Fibroblast of lung (primary cell): Measurements from ENCODE around the gene CCDC89. TPM values are rescaled to one million over a fixed set of nuclear protein-coding genes. Genes with fewer than 3 reads are reported as not detected.
"Not testable (repeated sequence)": the region's sequence is repeated elsewhere in the genome, so short reads cannot be mapped to it uniquely, and the experiment has no call there.

Experiments
- DNase-seq, 2 donors: peaks; one replicate each; pipeline versions ENCODE4 v3.0.0 to v3.0.0-alpha.2; 2010; ENCODE audit warnings: low read depth in 2 of 2
- H2AFZ ChIP-seq: 2 replicates; pipeline ENCODE4 v1.5.1; 2012; ENCODE audit warnings: low read length, control low read depth, inconsistent platforms
- H3K27ac ChIP-seq: 2 replicates; pipeline ENCODE4 v1.5.1; 2011; ENCODE audit warnings: low read length, control low read depth; ENCODE audit not compliant: insufficient read depth
- H3K27me3 ChIP-seq: 2 replicates; pipeline ENCODE4 v1.5.1; 2011; ENCODE audit warnings: mild to moderate bottlenecking, low read length; ENCODE audit not compliant: control insufficient read depth, insufficient read depth
- H3K36me3 ChIP-seq: 2 replicates; pipeline ENCODE4 v1.5.1; 2011; ENCODE audit warnings: low read length; ENCODE audit not compliant: control insufficient read depth, insufficient read depth
- H3K4me1 ChIP-seq: 2 replicates; pipeline ENCODE4 v1.5.1; 2011; ENCODE audit warnings: low read length; ENCODE audit not compliant: control insufficient read depth, insufficient read depth; ENCODE audit errors: extremely low read depth
- H3K4me2 ChIP-seq: 2 replicates; pipeline ENCODE4 v1.5.1; 2011; ENCODE audit warnings: low read length, control low read depth; ENCODE audit not compliant: insufficient read depth; ENCODE audit errors: extremely low read depth
- H3K4me3 ChIP-seq, 4 experiments: fragments of 200-600 bp in 1 of 4; sonication (generic) in 1 of 4; replicated peaks in 1 of 4; 2 replicates each; pipeline ENCODE4 v1.5.1; 2011 to 2016; ENCODE audit warnings: low read length in 4 of 4, low read depth in 3 of 4, mild to moderate bottlenecking in 3 of 4, control low read depth in 2 of 4, inconsistent platforms in 1 of 4, mixed read lengths in 1 of 4; ENCODE audit not compliant: insufficient read depth in 1 of 4; ENCODE audit errors: control extremely low read depth in 1 of 4
- H3K79me2 ChIP-seq: 2 replicates; pipeline ENCODE4 v1.5.1; 2012; ENCODE audit warnings: mild to moderate bottlenecking, low read length, inconsistent platforms; ENCODE audit not compliant: control insufficient read depth, insufficient read depth
- H3K9ac ChIP-seq: 2 replicates; pipeline ENCODE4 v1.5.1; 2011; ENCODE audit warnings: mild to moderate bottlenecking, low read length, control low read depth; ENCODE audit not compliant: insufficient read depth
- H3K9me3 ChIP-seq: 2 replicates; pipeline ENCODE4 v1.5.1; 2012; ENCODE audit warnings: low read depth, low read length; ENCODE audit not compliant: control insufficient read depth, insufficient read depth
- H4K20me1 ChIP-seq: 2 replicates; pipeline ENCODE4 v1.5.1; 2011; ENCODE audit warnings: low read length; ENCODE audit not compliant: control insufficient read depth, insufficient read depth; ENCODE audit errors: extremely low read depth
- EZH2 ChIP-seq: IDR thresholded peaks from 2 replicates; pipeline ENCODE4 v1.5.1; 2012; ENCODE audit warnings: low read length, control low read depth, mild to moderate bottlenecking; ENCODE audit errors: missing control alignments
- polyA plus RNA-seq, 2 donors: library from polyadenylated mRNA; depleted of rRNA in 1 of 2; stranded (reverse) in 1 of 2; unstranded in 1 of 2; fragments of >200 nt; gene quantifications; 2 replicates each; pipeline ENCODE4 v1.2.1, GENCODE V29; 2011 to 2012; ENCODE audit warnings: missing spikeins in 1 of 2
- total RNA-seq: library from RNA; depleted of rRNA; stranded (reverse); fragments of >200 nt; gene quantifications from 2 replicates; pipeline ENCODE4 v1.2.1, GENCODE V29; 2014
- TF ChIP-seq, protein P1 (sequence below), 2 donors: IDR thresholded peaks in 1 of 2; conservative IDR thresholded peaks in 1 of 2; 1 replicate in 1 of 2; 2 replicates in 1 of 2; pipeline ENCODE4 v1.5.1; 2011 to 2012; ENCODE audit warnings: low read length in 2 of 2, control low read depth in 1 of 2, inconsistent platforms in 1 of 2, low read depth in 1 of 2, mild to moderate bottlenecking in 1 of 2

CCDC89 gene
- total and polyA plus RNA-seq, 2 donors (not counting 1 experiment from before 2014, with no cell fraction given) = 2.3 to 4.1 TPM

GRCh38 chr11:85673393-85673792 is 12.6 kb downstream of the CCDC89 start:
- Histone ChIP-seq H3K9me3 (no peaks in the 10 kb centered on the region), H3K4me1 (no peaks in the 10 kb centered on the region), H3K4me3 (no peak overlapping the region), H3K27ac (no peak overlapping the region), H3K36me3 (no peaks in the 10 kb centered on the region), H3K4me2 (no peak overlapping the region), H2AFZ (no peak overlapping the region), H4K20me1 (no peaks in the 10 kb centered on the region), H3K27me3 (no peaks in the 10 kb centered on the region), H3K79me2 (no peaks in the 10 kb centered on the region), H3K9ac (no peak overlapping the region)
- TF ChIP-seq, protein P1, sequence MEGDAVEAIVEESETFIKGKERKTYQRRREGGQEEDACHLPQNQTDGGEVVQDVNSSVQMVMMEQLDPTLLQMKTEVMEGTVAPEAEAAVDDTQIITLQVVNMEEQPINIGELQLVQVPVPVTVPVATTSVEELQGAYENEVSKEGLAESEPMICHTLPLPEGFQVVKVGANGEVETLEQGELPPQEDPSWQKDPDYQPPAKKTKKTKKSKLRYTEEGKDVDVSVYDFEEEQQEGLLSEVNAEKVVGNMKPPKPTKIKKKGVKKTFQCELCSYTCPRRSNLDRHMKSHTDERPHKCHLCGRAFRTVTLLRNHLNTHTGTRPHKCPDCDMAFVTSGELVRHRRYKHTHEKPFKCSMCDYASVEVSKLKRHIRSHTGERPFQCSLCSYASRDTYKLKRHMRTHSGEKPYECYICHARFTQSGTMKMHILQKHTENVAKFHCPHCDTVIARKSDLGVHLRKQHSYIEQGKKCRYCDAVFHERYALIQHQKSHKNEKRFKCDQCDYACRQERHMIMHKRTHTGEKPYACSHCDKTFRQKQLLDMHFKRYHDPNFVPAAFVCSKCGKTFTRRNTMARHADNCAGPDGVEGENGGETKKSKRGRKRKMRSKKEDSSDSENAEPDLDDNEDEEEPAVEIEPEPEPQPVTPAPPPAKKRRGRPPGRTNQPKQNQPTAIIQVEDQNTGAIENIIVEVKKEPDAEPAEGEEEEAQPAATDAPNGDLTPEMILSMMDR (conservative IDR thresholded peaks at IDR 0.05 in 1 of 2, IDR thresholded peaks at IDR 0.05 in 1 of 2; ENCODE audit: low read depth in 1 of 2, low read length in 2 of 2) = no peak
- no peak for TF ChIP-seq EZH2
- no peak for DNase-seq

- TF ChIP-seq, protein P1 (conservative IDR thresholded peaks at IDR 0.05 in 1 of 2, IDR thresholded peaks at IDR 0.05 in 1 of 2; ENCODE audit: low read depth in 1 of 2, low read length in 2 of 2) = no peak
- no peak for TF ChIP-seq EZH2
- DNase-seq = no peak
- no peaks in the 10 kb centered on the region for H3K9me3 ChIP-seq
Measured at GRCh38 chr11:85672105-85672902, 13.7 kb downstream of the CCDC89 start.

GRCh38 chr11:85670949-85671663 is 14.9 kb downstream of the CCDC89 start:
- not testable (repeated sequence) for H3K4me2 ChIP-seq, H3K9ac ChIP-seq, H3K4me3 ChIP-seq, H3K27ac ChIP-seq, H2AFZ ChIP-seq, H3K9me3 ChIP-seq, DNase-seq, H3K36me3 ChIP-seq, H4K20me1 ChIP-seq, H3K4me1 ChIP-seq, H3K27me3 ChIP-seq, H3K79me2 ChIP-seq

More at GRCh38 chr11:85672105-85672902, 13.7 kb downstream of the CCDC89 start:
- Histone ChIP-seq H3K4me3 (no peak overlapping the region), H3K79me2 (no peaks in the 10 kb centered on the region), H4K20me1 (no peaks in the 10 kb centered on the region), H3K36me3 (no peaks in the 10 kb centered on the region), H3K4me1 (no peaks in the 10 kb centered on the region), H3K9ac (no peak overlapping the region), H2AFZ (no peak overlapping the region), H3K27ac (no peak overlapping the region), H3K4me2 (no peak overlapping the region), H3K27me3 (no peaks in the 10 kb centered on the region)
